ENCODE data around the gene GAB2.

- TF ChIP-seq POLR2AphosphoS5 (IDR thresholded peaks at IDR 0.05; ENCODE audit: low read depth, low read length) (no peak), TAF1 (IDR thresholded peaks at IDR 0.05; ENCODE audit: low read depth, low read length) (no peak), POU2F2 (IDR thresholded peaks at IDR 0.05; ENCODE audit: low read depth, low read length) (no peak), POLR2A (IDR thresholded peaks at IDR 0.05; ENCODE audit: low read depth, low read length) (no peak)
Observed at GRCh38 chr11:78336877-78337553, 80.6 kb downstream of the GAB2 start.
